ENCODE data around the gene ABCC3.
"Not testable (repeated sequence)": the region's sequence is repeated elsewhere in the genome, so short reads cannot be mapped to it uniquely, and the experiment has no call there.

The ABCC3 gene

GRCh38 chr17:50677851-50678375, 43.2 kb downstream of the ABCC3 start:
- Histone ChIP-seq H3K36me3 (ENCODE audit: control insufficient read depth, low read depth, low read length) (no peaks in the 10 kb centered on the region), H3K4me3 (ENCODE audit: low read length) (no peak overlapping the region), H3K9ac (ENCODE audit: low read length) (no peak overlapping the region), H3K9me3 (ENCODE audit: control insufficient read depth, low read depth, low read length) (no peaks in the 10 kb centered on the region), H3K4me1 (ENCODE audit: control insufficient read depth, low read depth, low read length) (no peaks in the 10 kb centered on the region), H3K27ac (ENCODE audit: low read length) (no peak overlapping the region), H3K27me3 (ENCODE audit: control insufficient read depth, insufficient read depth, low read length) (no peaks in the 10 kb centered on the region)

GRCh38 chr17:50679008-50679544, 44.4 kb downstream of the ABCC3 start:
- Histone ChIP-seq H3K27ac (ENCODE audit: low read length) (no peak overlapping the region), H3K4me1 (ENCODE audit: control insufficient read depth, low read depth, low read length) (no peaks in the 10 kb centered on the region), H3K9me3 (ENCODE audit: control insufficient read depth, low read depth, low read length) (no peaks in the 10 kb centered on the region)

GRCh38 chr17:50680126-50680525, 45.4 kb downstream of the ABCC3 start:
- H3K9ac ChIP-seq (ENCODE audit: low read length) = no peak overlapping the region
- H3K9me3 ChIP-seq (ENCODE audit: control insufficient read depth, low read depth, low read length) = no peaks in the 10 kb centered on the region
- no peak overlapping the region for H3K27ac ChIP-seq (ENCODE audit: low read length)
- H3K36me3 ChIP-seq (ENCODE audit: control insufficient read depth, low read depth, low read length) = no peaks in the 10 kb centered on the region
- peaks cover 4% of the 10 kb centered on the region for H3K4me1 ChIP-seq (ENCODE audit: control insufficient read depth, low read depth, low read length)
- no peaks in the 10 kb centered on the region for H3K27me3 ChIP-seq (ENCODE audit: control insufficient read depth, insufficient read depth, low read length)
- H3K4me3 ChIP-seq (ENCODE audit: low read length) = no peak overlapping the region

More at GRCh38 chr17:50679008-50679544, 44.4 kb downstream of the ABCC3 start:
- Histone ChIP-seq H3K36me3 (ENCODE audit: control insufficient read depth, low read depth, low read length) (no peaks in the 10 kb centered on the region), H3K27me3 (ENCODE audit: control insufficient read depth, insufficient read depth, low read length) (no peaks in the 10 kb centered on the region), H3K4me3 (ENCODE audit: low read length) (no peak overlapping the region), H3K9ac (ENCODE audit: low read length) (no peak overlapping the region)

- not testable (repeated sequence) for H3K4me3 ChIP-seq (ENCODE audit: low read length); H3K9ac ChIP-seq (ENCODE audit: low read length); H3K27ac ChIP-seq (ENCODE audit: low read length); H3K4me1 ChIP-seq (ENCODE audit: control insufficient read depth, low read depth, low read length); H3K9me3 ChIP-seq (ENCODE audit: control insufficient read depth, low read depth, low read length); H3K27me3 ChIP-seq (ENCODE audit: control insufficient read depth, insufficient read depth, low read length); H3K36me3 ChIP-seq (ENCODE audit: control insufficient read depth, low read depth, low read length)
Observed at GRCh38 chr17:50680543-50681262, 46.0 kb downstream of the ABCC3 start.

- Histone ChIP-seq H3K4me1 (ENCODE audit: control insufficient read depth, low read depth, low read length) (peaks cover 4% of the 10 kb centered on the region), H3K27me3 (ENCODE audit: control insufficient read depth, insufficient read depth, low read length) (no peaks in the 10 kb centered on the region), H3K27ac (ENCODE audit: low read length) (no peak overlapping the region), H3K9me3 (ENCODE audit: control insufficient read depth, low read depth, low read length) (no peaks in the 10 kb centered on the region), H3K4me3 (ENCODE audit: low read length) (no peak overlapping the region), H3K36me3 (ENCODE audit: control insufficient read depth, low read depth, low read length) (no peaks in the 10 kb centered on the region), H3K9ac (ENCODE audit: low read length) (no peak overlapping the region)
Observed at GRCh38 chr17:50681263-50682200, 46.9 kb downstream of the ABCC3 start.

- Histone ChIP-seq H3K9ac (ENCODE audit: low read length) (no peak overlapping the region), H3K27ac (ENCODE audit: low read length) (no peak overlapping the region), H3K4me1 (ENCODE audit: control insufficient read depth, low read depth, low read length) (peaks cover 4% of the 10 kb centered on the region), H3K36me3 (ENCODE audit: control insufficient read depth, low read depth, low read length) (no peaks in the 10 kb centered on the region), H3K4me3 (ENCODE audit: low read length) (no peak overlapping the region), H3K9me3 (ENCODE audit: control insufficient read depth, low read depth, low read length) (no peaks in the 10 kb centered on the region), H3K27me3 (ENCODE audit: control insufficient read depth, insufficient read depth, low read length) (no peaks in the 10 kb centered on the region)
Observed at GRCh38 chr17:50682441-50682840, 47.8 kb downstream of the ABCC3 start.

GRCh38 chr17:50682938-50683337, 48.3 kb downstream of the ABCC3 start:
- no peak overlapping the region for H3K4me3 ChIP-seq (ENCODE audit: low read length)
- no peaks in the 10 kb centered on the region for H3K9me3 ChIP-seq (ENCODE audit: control insufficient read depth, low read depth, low read length)
- H3K27ac ChIP-seq (ENCODE audit: low read length) = no peak overlapping the region
- H3K36me3 ChIP-seq (ENCODE audit: control insufficient read depth, low read depth, low read length) = no peaks in the 10 kb centered on the region
- no peak overlapping the region for H3K9ac ChIP-seq (ENCODE audit: low read length)
- no peaks in the 10 kb centered on the region for H3K27me3 ChIP-seq (ENCODE audit: control insufficient read depth, insufficient read depth, low read length)
- H3K4me1 ChIP-seq (ENCODE audit: control insufficient read depth, low read depth, low read length) = peaks cover 4% of the 10 kb centered on the region

GRCh38 chr17:50683434-50684287, 49.0 kb downstream of the ABCC3 start:
- H3K9ac ChIP-seq (ENCODE audit: low read length) = no peak overlapping the region
- peaks cover 4% of the 10 kb centered on the region for H3K4me1 ChIP-seq (ENCODE audit: control insufficient read depth, low read depth, low read length)
- no peak overlapping the region for H3K27ac ChIP-seq (ENCODE audit: low read length)

GRCh38 chr17:50684288-50684611, 49.6 kb downstream of the ABCC3 start:
- H3K9me3 ChIP-seq (ENCODE audit: control insufficient read depth, low read depth, low read length) = no peaks in the 10 kb centered on the region
- H3K27ac ChIP-seq (ENCODE audit: low read length) = no peak overlapping the region
- peaks cover 4% of the 10 kb centered on the region for H3K4me1 ChIP-seq (ENCODE audit: control insufficient read depth, low read depth, low read length)
- no peaks in the 10 kb centered on the region for H3K27me3 ChIP-seq (ENCODE audit: control insufficient read depth, insufficient read depth, low read length)
- no peaks in the 10 kb centered on the region for H3K36me3 ChIP-seq (ENCODE audit: control insufficient read depth, low read depth, low read length)
- no peak overlapping the region for H3K9ac ChIP-seq (ENCODE audit: low read length)
- H3K4me3 ChIP-seq (ENCODE audit: low read length) = no peak overlapping the region

More at GRCh38 chr17:50683434-50684287, 49.0 kb downstream of the ABCC3 start:
- H3K27me3 ChIP-seq (ENCODE audit: control insufficient read depth, insufficient read depth, low read length) = no peaks in the 10 kb centered on the region
- no peaks in the 10 kb centered on the region for H3K36me3 ChIP-seq (ENCODE audit: control insufficient read depth, low read depth, low read length)
- H3K4me3 ChIP-seq (ENCODE audit: low read length) = no peak overlapping the region
- no peaks in the 10 kb centered on the region for H3K9me3 ChIP-seq (ENCODE audit: control insufficient read depth, low read depth, low read length)

- Histone ChIP-seq H3K36me3 (ENCODE audit: control insufficient read depth, low read depth, low read length) (no peaks in the 10 kb centered on the region), H3K4me3 (ENCODE audit: low read length) (no peak overlapping the region), H3K9ac (ENCODE audit: low read length) (no peak overlapping the region), H3K27ac (ENCODE audit: low read length) (no peak overlapping the region), H3K4me1 (ENCODE audit: control insufficient read depth, low read depth, low read length) (peaks cover 4% of the 10 kb centered on the region), H3K9me3 (ENCODE audit: control insufficient read depth, low read depth, low read length) (no peaks in the 10 kb centered on the region), H3K27me3 (ENCODE audit: control insufficient read depth, insufficient read depth, low read length) (no peaks in the 10 kb centered on the region)
Observed at GRCh38 chr17:50684612-50685333, 50.1 kb downstream of the ABCC3 start.
